CD8-positive, alpha-beta memory T cell (primary cell): Measurements from ENCODE around the gene BTF3L4. TPM values are rescaled to one million over a fixed set of nuclear protein-coding genes. Genes with fewer than 3 reads are reported as not detected.

Source experiments
- CTCF ChIA-PET: fragments of 350-600 bp; sonication (Branson Sonifier 250); formaldehyde crosslinking; loops from one replicate; lab custom pipeline; 2021; ENCODE audit warnings: antibody characterized with exemption; lab: Charles Lee
- POLR2A ChIA-PET: fragments of 350-600 bp; sonication (Branson Sonifier 250); formaldehyde crosslinking; loops from one replicate; lab custom pipeline; 2021; ENCODE audit warnings: antibody characterized with exemption; lab: Charles Lee
- DNase-seq, 5 donors: peaks; one replicate each; pipeline versions ENCODE4 v3.0.0 to v3.0.0-alpha.2; 2020 to 2022; ENCODE audit warnings: mixed read lengths in 1 of 5
- H3K27ac ChIP-seq: one replicate; pipeline ENCODE4 v1.7.0; 2013; ENCODE audit warnings: low read depth, mild to moderate bottlenecking, low read length, moderate library complexity
- H3K27me3 ChIP-seq: 2 replicates; pipeline ENCODE4 v1.7.0; 2013; ENCODE audit warnings: low read length, mild to moderate bottlenecking; ENCODE audit not compliant: insufficient read depth, poor library complexity, severe bottlenecking
- H3K36me3 ChIP-seq: 2 replicates; pipeline ENCODE4 v1.7.0; 2013; ENCODE audit warnings: mild to moderate bottlenecking, low read length, moderate library complexity; ENCODE audit not compliant: insufficient read depth
- H3K4me1 ChIP-seq: 2 replicates; pipeline ENCODE4 v1.7.0; 2013; ENCODE audit warnings: mild to moderate bottlenecking, low read length, moderate library complexity; ENCODE audit not compliant: insufficient read depth
- H3K4me3 ChIP-seq: 2 replicates; pipeline ENCODE4 v1.7.0; 2013; ENCODE audit warnings: mild to moderate bottlenecking, low read length
- H3K9me3 ChIP-seq: 2 replicates; pipeline ENCODE4 v1.7.0; 2013; ENCODE audit warnings: mild to moderate bottlenecking, low read length
- H3K27ac Mint-ChIP-seq, 8 donors: one replicate each; pipeline ENCODE4 v1.8.0; 2020 to 2021; ENCODE audit warnings: mixed read lengths in 8 of 8, mild to moderate bottlenecking in 6 of 8, inconsistent platforms in 3 of 8, moderate library complexity in 3 of 8
- H3K27me3 Mint-ChIP-seq, 2 donors: one replicate each; pipeline ENCODE4 v1.8.0; 2020 to 2021; ENCODE audit warnings: mixed read lengths in 2 of 2, mild to moderate bottlenecking in 1 of 2, moderate library complexity in 1 of 2
- H3K36me3 Mint-ChIP-seq, 3 donors: one replicate each; pipeline ENCODE4 v1.8.0; 2020 to 2021; ENCODE audit warnings: mixed read lengths in 3 of 3, inconsistent platforms in 1 of 3, mild to moderate bottlenecking in 1 of 3
- H3K4me1 Mint-ChIP-seq, 3 donors: one replicate each; pipeline ENCODE4 v1.8.0; 2020 to 2021; ENCODE audit warnings: mixed read lengths in 3 of 3, inconsistent platforms in 1 of 3, mild to moderate bottlenecking in 1 of 3
- H3K4me3 Mint-ChIP-seq, 7 donors: one replicate each; pipeline ENCODE4 v1.8.0; 2020 to 2021; ENCODE audit warnings: mixed read lengths in 7 of 7, mild to moderate bottlenecking in 6 of 7, moderate library complexity in 4 of 7, inconsistent platforms in 2 of 7
- H3K9me3 Mint-ChIP-seq, 5 donors: one replicate each; pipeline ENCODE4 v1.8.0; 2020 to 2022; ENCODE audit warnings: mixed read lengths in 5 of 5, mild to moderate bottlenecking in 3 of 5, moderate library complexity in 2 of 5, inconsistent platforms in 1 of 5
- polyA plus RNA-seq: library from polyadenylated mRNA; unstranded; fragments of 300-500 nt; fragmentation: Illumina TruSeq; gene quantifications from one replicate; pipeline ENCODE4 v1.2.3, GENCODE V29; 2021
- total RNA-seq, 2 experiments: library from RNA; stranded (reverse); gene quantifications; one replicate each; pipeline ENCODE4 v1.2.3, GENCODE V29; 2021

The BTF3L4 gene
- total and polyA plus RNA-seq, 3 experiments from 2014 or later = 31.8 to 55.0 (median 32.4) TPM

DNA sequence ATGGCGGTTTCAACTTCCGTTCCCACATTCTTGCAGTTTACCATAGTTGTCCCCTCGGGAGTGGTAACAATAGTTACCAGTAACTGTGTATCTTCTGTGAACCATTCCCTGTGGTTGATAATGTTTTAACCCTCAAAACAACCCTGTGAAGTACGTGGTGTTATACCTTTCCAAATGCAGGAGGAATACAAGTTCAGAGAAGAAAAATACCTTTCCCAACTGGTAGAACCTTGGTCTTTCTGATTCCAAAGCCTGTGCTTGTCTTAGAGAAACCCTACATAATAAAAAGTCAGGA, 789 bp downstream of the BTF3L4 start:
- DNase-seq = peak in 1 of 5 donors; percentile 47
- H3K4me1 Mint-ChIP-seq = peaks cover 51 to 75% (median 74%) of the 10 kb centered on the region in 3 donors
- H3K9me3 Mint-ChIP-seq = no peaks in the 10 kb centered on the region
- ChIA-PET CTCF (interaction anchor here (1.0 kb wide), 1 partner anchor 24 kb away, joined by 3 read pairs; no protein-coding TSS in a partner anchor), POLR2A (interaction anchor here (0.6 to 3.7 kb wide), 2 partner anchors 24 to 536 kb away, joined by 3 to 23 read pairs; partner anchors contain the start of gene KTI12)
- Histone ChIP-seq H3K27ac (peak overlapping the region; percentile 87), H3K36me3 (no peaks in the 10 kb centered on the region), H3K4me3 (peak overlapping the region; percentile 97), H3K4me1 (peaks cover 34% of the 10 kb centered on the region), H3K27me3 (no peaks in the 10 kb centered on the region), H3K9me3 (no peaks in the 10 kb centered on the region)
- H3K4me3 Mint-ChIP-seq = peak overlapping the region; percentile 94 to 100 (median 98)
- peaks cover 0 to 55% (median 3%) of the 10 kb centered on the region in 3 donors for H3K36me3 Mint-ChIP-seq
- no peaks in the 10 kb centered on the region for H3K27me3 Mint-ChIP-seq
- H3K27ac Mint-ChIP-seq = peak overlapping the region; percentile 91 to 100 (median 96)

DNA sequence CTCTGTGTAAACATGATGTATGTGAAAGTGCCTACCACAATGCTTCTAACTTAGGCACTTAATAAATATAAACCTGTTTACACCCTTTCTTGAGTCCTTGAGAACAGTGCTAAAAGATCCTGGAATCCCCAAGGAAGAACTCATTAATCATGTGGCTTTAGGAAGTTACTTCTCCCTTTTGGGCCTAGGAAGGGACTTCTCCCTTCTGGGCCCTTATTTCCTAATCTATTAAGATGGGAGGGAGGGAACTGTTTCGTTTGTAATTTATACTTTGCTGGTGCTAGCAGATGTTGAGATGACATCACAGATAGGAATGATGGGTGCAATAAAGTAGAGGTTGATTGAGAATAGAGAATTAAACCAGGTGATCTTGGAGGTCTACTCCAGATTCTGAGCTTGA, 1.2 kb downstream of the BTF3L4 start:
- peaks cover 34% of the 10 kb centered on the region for H3K4me1 ChIP-seq
- H3K36me3 ChIP-seq = no peaks in the 10 kb centered on the region
- H3K9me3 ChIP-seq = no peaks in the 10 kb centered on the region
- H3K27ac Mint-ChIP-seq = peak overlapping the region; percentile 91 to 100 (median 96)
- H3K4me3 ChIP-seq = peak overlapping the region; percentile 97
- no peaks in the 10 kb centered on the region for H3K27me3 ChIP-seq
- ChIA-PET POLR2A (interaction anchor here (3.7 kb wide), 1 partner anchor 24 kb away, joined by 23 read pairs; the partner anchor contains the start of gene KTI12), CTCF (no interaction called here)
- H3K36me3 Mint-ChIP-seq = peaks cover 0 to 53% (median 3%) of the 10 kb centered on the region in 3 donors
- peaks cover 49 to 71% (median 71%) of the 10 kb centered on the region in 3 donors for H3K4me1 Mint-ChIP-seq
- peak overlapping the region; percentile 87 for H3K27ac ChIP-seq
- no peaks in the 10 kb centered on the region for H3K27me3 Mint-ChIP-seq
- H3K9me3 Mint-ChIP-seq = no peaks in the 10 kb centered on the region
- peak overlapping the region; percentile 94 to 100 (median 98) for H3K4me3 Mint-ChIP-seq
- DNase-seq = no peak

- Mint-ChIP-seq H3K4me1 (peaks cover 46 to 71% (median 71%) of the 10 kb centered on the region in 3 donors), H3K9me3 (no peaks in the 10 kb centered on the region), H3K4me3 (peak overlapping the region; percentile 40 to 99 (median 96)), H3K36me3 (peaks cover 0 to 54% (median 4%) of the 10 kb centered on the region in 3 donors), H3K27me3 (no peaks in the 10 kb centered on the region), H3K27ac (peak overlapping the region in 6 of 8 donors; percentile 11 to 98 (median 96))
- ChIA-PET CTCF (no interaction called here), POLR2A (interaction anchor here (0.6 to 3.7 kb wide), 2 partner anchors 25 to 93 kb away, joined by 7 to 23 read pairs; partner anchors contain the start of gene KTI12)
- no peak for DNase-seq
- Histone ChIP-seq H3K27ac (no peak overlapping the region), H3K27me3 (no peaks in the 10 kb centered on the region), H3K36me3 (no peaks in the 10 kb centered on the region), H3K4me1 (peaks cover 34% of the 10 kb centered on the region), H3K4me3 (no peak overlapping the region), H3K9me3 (no peaks in the 10 kb centered on the region)
Observed at GRCh38 chr1:52057876-52058415, 1.9 kb downstream of the BTF3L4 start.

- peak overlapping the region in 1 of 7 donors; percentile 83 for H3K4me3 Mint-ChIP-seq
- peaks cover 45 to 71% (median 71%) of the 10 kb centered on the region in 3 donors for H3K4me1 Mint-ChIP-seq
- H3K36me3 ChIP-seq = peaks cover 10% of the 10 kb centered on the region
- no peak overlapping the region for H3K4me3 ChIP-seq
- H3K4me1 ChIP-seq = peaks cover 27% of the 10 kb centered on the region
- peaks cover 6 to 63% (median 13%) of the 10 kb centered on the region in 3 donors for H3K36me3 Mint-ChIP-seq
- H3K27ac Mint-ChIP-seq = peak overlapping the region in 4 of 8 donors; percentile 30 to 58 (median 53)
- no peaks in the 10 kb centered on the region for H3K27me3 Mint-ChIP-seq
- H3K9me3 ChIP-seq = no peaks in the 10 kb centered on the region
- ChIA-PET POLR2A (no interaction called here), CTCF (no interaction called here)
- no peaks in the 10 kb centered on the region for H3K27me3 ChIP-seq
- DNase-seq = no peak
- no peaks in the 10 kb centered on the region for H3K9me3 Mint-ChIP-seq
- H3K27ac ChIP-seq = no peak overlapping the region
Observed at GRCh38 chr1:52059321-52059720, 3.2 kb downstream of the BTF3L4 start.

GRCh38 chr1:52059888-52060287, 3.8 kb downstream of the BTF3L4 start:
- H3K36me3 Mint-ChIP-seq = peaks cover 6 to 65% (median 13%) of the 10 kb centered on the region in 3 donors
- Histone ChIP-seq H3K36me3 (peaks cover 13% of the 10 kb centered on the region), H3K4me3 (no peak overlapping the region), H3K27me3 (no peaks in the 10 kb centered on the region), H3K4me1 (peaks cover 23% of the 10 kb centered on the region), H3K27ac (no peak overlapping the region), H3K9me3 (no peaks in the 10 kb centered on the region)
- H3K4me1 Mint-ChIP-seq = peaks cover 39 to 65% (median 65%) of the 10 kb centered on the region in 3 donors
- no peaks in the 10 kb centered on the region for H3K27me3 Mint-ChIP-seq
- DNase-seq = no peak
- POLR2A ChIA-PET = no interaction called here
- no peaks in the 10 kb centered on the region for H3K9me3 Mint-ChIP-seq
- peak overlapping the region in 1 of 8 donors; percentile 58 for H3K27ac Mint-ChIP-seq
- no peak overlapping the region for H3K4me3 Mint-ChIP-seq
- CTCF ChIA-PET = no interaction called here

- DNase-seq = no peak
- peaks cover 35 to 63% (median 62%) of the 10 kb centered on the region in 3 donors for H3K4me1 Mint-ChIP-seq
- no peaks in the 10 kb centered on the region for H3K9me3 Mint-ChIP-seq
- H3K4me1 ChIP-seq = peaks cover 23% of the 10 kb centered on the region
- H3K4me3 ChIP-seq = no peak overlapping the region
- CTCF ChIA-PET = no interaction called here
- no peaks in the 10 kb centered on the region for H3K9me3 ChIP-seq
- H3K4me3 Mint-ChIP-seq = no peak overlapping the region
- no peaks in the 10 kb centered on the region for H3K27me3 Mint-ChIP-seq
- H3K27ac ChIP-seq = no peak overlapping the region
- peaks cover 18% of the 10 kb centered on the region for H3K36me3 ChIP-seq
- POLR2A ChIA-PET = interaction anchor here (0.6 kb wide), 1 partner anchor 18 kb away, joined by 4 read pairs; no protein-coding TSS in a partner anchor
- H3K27me3 ChIP-seq = no peaks in the 10 kb centered on the region
- peak overlapping the region in 1 of 8 donors; percentile 3 for H3K27ac Mint-ChIP-seq
- H3K36me3 Mint-ChIP-seq = peaks cover 6 to 64% (median 13%) of the 10 kb centered on the region in 3 donors
Observed at GRCh38 chr1:52060822-52061221, 4.7 kb downstream of the BTF3L4 start.

DNA sequence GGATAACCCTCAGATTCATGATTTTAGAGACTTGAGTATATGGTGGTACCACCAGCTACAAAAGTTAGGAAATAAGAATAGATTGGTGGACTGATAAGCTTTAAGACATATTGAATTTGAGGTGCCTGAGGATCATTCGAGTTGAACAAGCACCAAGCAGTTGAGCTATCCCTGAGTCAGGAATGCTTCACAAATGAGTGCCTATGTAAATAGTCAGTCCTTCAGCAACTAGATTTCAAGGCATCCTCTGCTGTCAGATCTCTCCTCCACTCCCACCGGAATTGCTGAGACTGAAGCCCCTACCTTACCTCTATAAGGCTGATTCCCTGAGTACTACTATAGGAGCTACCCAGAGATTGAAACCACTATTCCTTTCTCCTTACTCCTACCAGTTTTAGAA, 7.1 kb downstream of the BTF3L4 start:
- Mint-ChIP-seq H3K27ac (peak overlapping the region in 1 of 8 donors; percentile 31), H3K4me3 (no peak overlapping the region), H3K4me1 (peaks cover 20 to 51% (median 51%) of the 10 kb centered on the region in 3 donors), H3K27me3 (no peaks in the 10 kb centered on the region), H3K36me3 (peaks cover 6 to 73% (median 16%) of the 10 kb centered on the region in 3 donors), H3K9me3 (no peaks in the 10 kb centered on the region)
- DNase-seq = no peak
- H3K27ac ChIP-seq = no peak overlapping the region
- ChIA-PET POLR2A (no interaction called here), CTCF (no interaction called here)
- peaks cover 8% of the 10 kb centered on the region for H3K4me1 ChIP-seq
- H3K4me3 ChIP-seq = no peak overlapping the region
- H3K9me3 ChIP-seq = no peaks in the 10 kb centered on the region
- H3K36me3 ChIP-seq = peaks cover 26% of the 10 kb centered on the region
- H3K27me3 ChIP-seq = no peaks in the 10 kb centered on the region

DNA sequence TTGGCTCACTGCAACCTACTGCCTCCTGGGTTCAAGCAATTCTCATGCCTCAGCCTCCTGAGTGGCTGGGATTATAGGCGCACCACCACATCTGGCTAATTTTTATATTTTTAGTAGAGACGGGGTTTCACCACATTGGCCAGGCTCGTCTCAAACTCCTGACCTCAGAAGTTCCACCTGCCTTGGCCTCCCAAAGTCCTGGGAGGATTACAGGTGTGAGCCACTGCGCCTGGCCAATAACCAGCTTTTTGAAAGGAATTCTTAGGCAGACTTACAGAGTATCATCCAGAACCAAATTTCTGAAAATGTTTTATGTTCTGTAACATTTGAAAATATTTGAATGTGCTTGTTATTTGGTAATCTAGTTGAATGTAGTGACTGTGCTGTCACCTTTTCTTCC, 14.6 kb downstream of the BTF3L4 start:
- Histone ChIP-seq H3K27ac (no peak overlapping the region), H3K4me3 (no peak overlapping the region), H3K27me3 (no peaks in the 10 kb centered on the region), H3K4me1 (no peaks in the 10 kb centered on the region), H3K9me3 (no peaks in the 10 kb centered on the region), H3K36me3 (peaks cover 14% of the 10 kb centered on the region)
- Mint-ChIP-seq H3K4me1 (peaks cover 18 to 40% (median 35%) of the 10 kb centered on the region in 3 donors), H3K4me3 (no peak overlapping the region), H3K9me3 (no peaks in the 10 kb centered on the region), H3K36me3 (peaks cover 0 to 53% (median 8%) of the 10 kb centered on the region in 3 donors), H3K27me3 (no peaks in the 10 kb centered on the region), H3K27ac (peak overlapping the region in 1 of 8 donors; percentile 33)
- ChIA-PET POLR2A (no interaction called here), CTCF (no interaction called here)
- no peak for DNase-seq
